Retinal pigment epithelial cell (primary cell): ENCODE measurements around the gene CTBP2.

ENCODE experiments used
- DNase-seq: peaks from one replicate; pipeline ENCODE4 v3.0.0-alpha.2; 2010; ENCODE audit warnings: low read depth
- H3K4me3 ChIP-seq: 2 replicates; pipeline ENCODE4 v1.5.1; 2011; ENCODE audit warnings: mild to moderate bottlenecking, low read length, control low read depth, moderate library complexity
- TF ChIP-seq, protein P1 (sequence below): conservative IDR thresholded peaks from 2 replicates; pipeline ENCODE4 v1.5.1; 2011; ENCODE audit warnings: low read depth, low read length, control low read depth, inconsistent platforms

CTBP2 gene

GRCh38 chr10:125129076-125129458, 31.3 kb downstream of the CTBP2 start:
- TF ChIP-seq, protein P1, sequence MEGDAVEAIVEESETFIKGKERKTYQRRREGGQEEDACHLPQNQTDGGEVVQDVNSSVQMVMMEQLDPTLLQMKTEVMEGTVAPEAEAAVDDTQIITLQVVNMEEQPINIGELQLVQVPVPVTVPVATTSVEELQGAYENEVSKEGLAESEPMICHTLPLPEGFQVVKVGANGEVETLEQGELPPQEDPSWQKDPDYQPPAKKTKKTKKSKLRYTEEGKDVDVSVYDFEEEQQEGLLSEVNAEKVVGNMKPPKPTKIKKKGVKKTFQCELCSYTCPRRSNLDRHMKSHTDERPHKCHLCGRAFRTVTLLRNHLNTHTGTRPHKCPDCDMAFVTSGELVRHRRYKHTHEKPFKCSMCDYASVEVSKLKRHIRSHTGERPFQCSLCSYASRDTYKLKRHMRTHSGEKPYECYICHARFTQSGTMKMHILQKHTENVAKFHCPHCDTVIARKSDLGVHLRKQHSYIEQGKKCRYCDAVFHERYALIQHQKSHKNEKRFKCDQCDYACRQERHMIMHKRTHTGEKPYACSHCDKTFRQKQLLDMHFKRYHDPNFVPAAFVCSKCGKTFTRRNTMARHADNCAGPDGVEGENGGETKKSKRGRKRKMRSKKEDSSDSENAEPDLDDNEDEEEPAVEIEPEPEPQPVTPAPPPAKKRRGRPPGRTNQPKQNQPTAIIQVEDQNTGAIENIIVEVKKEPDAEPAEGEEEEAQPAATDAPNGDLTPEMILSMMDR, result no peak
- DNase-seq, result no peak
- no peak overlapping the region for H3K4me3 ChIP-seq

DNA sequence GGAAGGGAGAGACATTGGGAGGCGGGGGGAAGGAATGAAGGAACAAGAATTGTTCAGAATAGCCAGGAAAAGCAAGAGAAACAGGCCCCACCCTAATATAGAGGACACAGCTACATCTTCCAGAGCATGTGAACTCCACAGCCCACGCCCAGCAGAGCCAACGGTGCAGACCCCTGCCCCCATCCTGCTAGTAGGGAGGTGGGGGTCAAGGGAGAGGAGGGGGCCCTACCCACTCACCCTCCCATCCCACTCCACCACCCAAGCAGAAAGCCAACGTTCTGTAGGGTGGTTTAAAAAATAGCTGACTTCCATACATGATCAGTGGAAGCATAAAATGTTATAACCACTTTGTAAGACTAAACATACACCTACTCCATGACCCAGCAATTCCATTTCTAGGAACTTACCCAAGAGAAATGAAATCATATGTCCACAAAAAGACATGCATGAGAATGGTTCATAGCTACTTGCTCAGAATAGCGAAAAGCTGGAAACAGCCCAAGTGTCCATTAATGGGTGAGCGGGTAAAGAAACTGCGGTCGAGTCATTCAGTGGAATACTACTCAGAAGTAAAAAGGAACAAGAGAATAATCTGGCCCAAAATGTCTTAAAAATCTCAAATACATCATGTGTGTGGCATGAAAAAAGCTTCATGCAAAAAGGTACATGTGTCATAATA, 31.8 kb downstream of the CTBP2 start:
- TF ChIP-seq, protein P1, result no peak
- no peak overlapping the region for H3K4me3 ChIP-seq
- DNase-seq, result no peak

DNA sequence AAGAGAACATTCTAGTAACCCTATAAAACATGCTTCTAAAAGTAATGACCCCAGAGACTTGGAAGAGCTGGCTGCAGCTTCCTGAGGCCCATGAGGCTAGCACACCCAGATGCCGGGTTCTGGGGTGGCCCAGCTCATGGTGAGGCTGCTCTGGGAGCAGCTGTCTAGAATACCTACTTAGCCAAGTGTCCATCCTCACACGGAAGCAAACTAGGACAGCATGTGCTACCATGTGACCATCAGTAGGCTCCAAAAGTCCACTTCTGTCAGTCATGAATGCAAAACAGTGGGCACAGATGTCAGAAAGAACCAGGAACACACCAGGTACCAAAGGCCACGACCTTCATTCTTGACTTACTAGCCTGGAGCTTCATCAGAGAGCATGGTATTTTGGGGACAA, 32.4 kb downstream of the CTBP2 start:
- H3K4me3 ChIP-seq, result no peak overlapping the region
- TF ChIP-seq, protein P1, result no peak
- DNase-seq, result no peak

DNA sequence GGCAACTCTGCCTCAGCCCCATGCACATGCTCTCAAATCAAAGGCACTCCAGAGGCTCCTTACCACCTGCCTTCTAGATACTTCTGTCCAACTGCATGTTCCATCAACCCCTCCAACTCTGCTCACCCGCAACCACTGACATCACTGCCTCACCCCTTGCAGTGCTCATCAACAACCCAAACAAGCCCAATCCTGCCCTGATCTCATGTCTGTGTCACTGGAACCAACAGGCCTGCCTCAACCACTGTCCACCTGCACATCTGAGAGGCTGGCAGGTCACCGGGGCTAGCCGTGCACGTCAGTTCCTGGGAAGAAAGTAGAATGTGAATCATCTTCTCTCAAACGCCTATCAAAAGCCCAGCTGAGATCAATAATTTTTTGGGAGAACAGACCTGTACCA, 33.3 kb downstream of the CTBP2 start:
- TF ChIP-seq, protein P1, result no peak
- DNase-seq, result no peak
- H3K4me3 ChIP-seq, result no peak overlapping the region

DNA sequence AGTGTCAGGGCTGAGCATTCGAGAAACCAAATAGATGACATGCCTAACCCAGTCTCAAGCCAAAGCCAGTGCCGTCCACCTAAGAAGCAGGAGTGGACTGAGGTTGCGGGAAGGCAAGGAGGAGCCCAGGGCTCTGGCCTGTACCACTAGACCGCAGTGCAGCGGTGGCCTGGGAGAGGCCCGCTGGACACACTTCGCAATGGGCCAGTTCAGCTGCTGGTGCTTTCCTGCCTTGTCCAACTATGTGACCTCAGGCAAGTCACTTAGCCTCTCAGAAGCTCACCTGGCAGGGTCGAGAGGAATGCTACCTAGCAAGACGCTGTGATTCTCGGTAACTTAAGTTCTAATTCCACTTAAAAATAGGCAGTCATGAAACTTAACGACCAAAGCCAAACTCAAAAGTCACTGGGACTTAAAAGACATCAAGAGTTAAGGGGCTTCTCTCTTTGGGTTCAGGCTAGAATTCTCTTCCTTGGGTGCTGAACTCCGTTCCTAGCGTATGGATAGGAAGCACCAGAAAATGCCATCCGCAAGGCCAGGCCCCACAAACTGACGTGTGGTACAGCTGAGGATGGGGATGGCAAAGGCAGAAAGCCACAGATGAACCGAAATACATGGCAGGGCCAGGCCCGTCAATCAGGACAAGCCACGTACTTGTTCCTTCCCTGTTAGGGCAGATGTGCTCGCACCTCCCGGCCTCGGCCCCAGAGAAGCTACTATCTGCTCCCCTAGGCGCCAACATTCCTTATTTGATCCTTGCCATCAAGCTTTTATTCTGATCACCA, 34.2 kb downstream of the CTBP2 start:
- DNase-seq, result no peak
- TF ChIP-seq, protein P1, result no peak
- H3K4me3 ChIP-seq, result no peak overlapping the region

DNA sequence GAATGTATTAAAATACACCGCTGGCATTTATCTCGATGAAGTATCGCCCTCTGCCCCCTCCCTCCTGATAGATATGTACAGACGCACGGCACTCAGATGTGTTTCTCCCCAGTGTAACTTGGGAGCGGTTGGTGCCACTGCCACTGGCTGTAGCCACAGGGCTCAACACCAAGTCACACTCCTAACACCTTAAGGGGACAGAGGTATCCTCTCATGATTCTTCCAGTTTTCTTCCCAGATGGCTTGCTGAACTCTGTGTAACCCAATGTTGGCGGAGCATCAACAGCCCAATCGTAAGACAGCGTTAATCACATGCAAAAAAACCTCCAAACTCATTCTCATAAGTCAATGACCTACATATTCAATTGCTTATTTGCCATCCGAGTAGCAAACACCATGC, 35.5 kb downstream of the CTBP2 start:
- TF ChIP-seq, protein P1, result no peak
- DNase-seq, result no peak
- H3K4me3 ChIP-seq, result no peak overlapping the region

- DNase-seq, result no peak
- TF ChIP-seq, protein P1, result no peak
- no peak overlapping the region for H3K4me3 ChIP-seq
Measured at GRCh38 chr10:125124115-125124487, 36.3 kb downstream of the CTBP2 start.
